Iris pigment epithelial cell (primary cell): ENCODE data around the gene SKAP1.
A peak's percentile ranks its signal among the peaks of the same experiment; 100 is the strongest.
"Not testable (repeated sequence)": the region's sequence is repeated elsewhere in the genome, so short reads cannot be mapped to it uniquely, and the experiment has no call there.

Source experiments
- DNase-seq: peaks from one replicate; pipeline ENCODE4 v3.0.0-alpha.2; 2011; ENCODE audit warnings: low read depth

SKAP1 gene

GRCh38 chr17:48429638-48430586 is at the start of gene SKAP1:
Gene SKAP1, minus strand, starts transcription at chr17:48430214.
- no peak for DNase-seq

GRCh38 chr17:48479014-48479402 is 49.0 kb upstream of the SKAP1 start:
- DNase-seq, result no peak

- DNase-seq, result no peak
Measured at GRCh38 chr17:48478224-48479013, 48.4 kb upstream of the SKAP1 start.

- DNase-seq, result no peak
Measured at GRCh38 chr17:48477221-48477620, 47.2 kb upstream of the SKAP1 start.

GRCh38 chr17:48472411-48473281 is 42.6 kb upstream of the SKAP1 start:
- DNase-seq, result peak; percentile 62

GRCh38 chr17:48471817-48472410 is 41.9 kb upstream of the SKAP1 start:
- no peak for DNase-seq

- peak; percentile 23 for DNase-seq
Measured at GRCh38 chr17:48470388-48471034, 40.5 kb upstream of the SKAP1 start.

GRCh38 chr17:48469227-48469626 is 39.2 kb upstream of the SKAP1 start:
- DNase-seq, result no peak

- no peak for DNase-seq
Measured at GRCh38 chr17:48468299-48468698, 38.3 kb upstream of the SKAP1 start.

- no peak for DNase-seq
Measured at GRCh38 chr17:48465884-48466283, 35.9 kb upstream of the SKAP1 start.

GRCh38 chr17:48463526-48463925 is 33.5 kb upstream of the SKAP1 start:
- no peak for DNase-seq

- DNase-seq, result no peak
Measured at GRCh38 chr17:48462946-48463345, 32.9 kb upstream of the SKAP1 start.

GRCh38 chr17:48460052-48460451 is 30.0 kb upstream of the SKAP1 start:
- no peak for DNase-seq

GRCh38 chr17:48459070-48459844 is 29.2 kb upstream of the SKAP1 start:
- no peak for DNase-seq

- DNase-seq, result peak; percentile 46
Measured at GRCh38 chr17:48457080-48457836, 27.2 kb upstream of the SKAP1 start.

- DNase-seq, result no peak
Measured at GRCh38 chr17:48456589-48456988, 26.6 kb upstream of the SKAP1 start.

GRCh38 chr17:48455791-48456190 is 25.8 kb upstream of the SKAP1 start:
- no peak for DNase-seq

GRCh38 chr17:48453447-48453846 is 23.4 kb upstream of the SKAP1 start:
- DNase-seq, result no peak

- no peak for DNase-seq
Measured at GRCh38 chr17:48451489-48451888, 21.5 kb upstream of the SKAP1 start.

GRCh38 chr17:48449335-48449734 is 19.3 kb upstream of the SKAP1 start:
- DNase-seq, result not testable (repeated sequence)
